ENCODE measurements around the gene SEMA3G.

SEMA3G gene

GRCh38 chr3:52393131-52393807 lies 51.6 kb downstream of the SEMA3G start:
- no peaks in the 10 kb centered on the region for H3K4me1 ChIP-seq (ENCODE audit: control insufficient read depth, insufficient read depth, low read length)
- H3K36me3 ChIP-seq (ENCODE audit: control insufficient read depth, insufficient read depth, low read length), result no peaks in the 10 kb centered on the region
- no peak overlapping the region for H3K9ac ChIP-seq (ENCODE audit: low read depth, low read length)
- H3K9me3 ChIP-seq (ENCODE audit: control insufficient read depth, insufficient read depth, low read length), result no peaks in the 10 kb centered on the region
- H3K27me3 ChIP-seq (ENCODE audit: control insufficient read depth, insufficient read depth, low read length), result no peaks in the 10 kb centered on the region
- no peak overlapping the region for H3K4me3 ChIP-seq (ENCODE audit: low read depth, low read length)

DNA sequence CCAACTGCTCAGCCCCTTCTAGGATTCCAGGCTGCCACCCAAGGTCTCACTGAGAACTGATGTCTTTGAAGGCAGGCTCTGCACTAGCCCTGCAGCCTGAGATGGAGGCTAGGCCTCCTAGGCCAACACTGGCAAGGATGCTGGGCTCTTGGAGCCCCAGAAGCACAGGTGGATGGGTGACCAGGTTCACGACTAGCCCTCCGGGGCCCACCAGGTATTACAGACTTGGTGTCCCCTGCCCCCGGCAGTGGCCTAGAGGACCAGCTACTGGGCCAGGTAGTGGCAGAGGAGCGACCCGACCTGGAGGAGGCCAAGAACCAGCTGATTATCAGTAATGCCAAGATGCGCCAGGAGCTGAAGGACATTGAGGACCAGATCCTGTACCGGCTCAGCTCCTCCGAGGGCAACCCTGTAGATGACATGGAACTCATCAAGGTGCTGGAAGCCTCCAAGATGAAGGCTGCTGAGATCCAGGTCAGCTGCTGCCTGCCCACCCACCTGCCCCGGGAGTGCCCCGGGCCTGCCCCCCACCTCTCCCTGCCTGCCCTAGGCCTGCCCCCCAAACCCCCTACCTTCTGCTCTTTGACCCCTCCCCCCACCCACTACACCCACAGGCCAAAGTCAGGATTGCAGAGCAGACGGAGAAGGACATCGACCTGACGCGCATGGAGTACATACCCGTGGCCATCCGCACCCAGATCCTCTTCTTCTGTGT lies 52.5 kb downstream of the SEMA3G start:
- no peaks in the 10 kb centered on the region for H3K27me3 ChIP-seq (ENCODE audit: control insufficient read depth, insufficient read depth, low read length)
- H3K4me1 ChIP-seq (ENCODE audit: control insufficient read depth, insufficient read depth, low read length), result no peaks in the 10 kb centered on the region
- H3K36me3 ChIP-seq (ENCODE audit: control insufficient read depth, insufficient read depth, low read length), result no peaks in the 10 kb centered on the region
- no peak overlapping the region for H3K4me3 ChIP-seq (ENCODE audit: low read depth, low read length)
- H3K9me3 ChIP-seq (ENCODE audit: control insufficient read depth, insufficient read depth, low read length), result no peaks in the 10 kb centered on the region
- H3K9ac ChIP-seq (ENCODE audit: low read depth, low read length), result no peak overlapping the region

- no peaks in the 10 kb centered on the region for H3K4me1 ChIP-seq (ENCODE audit: control insufficient read depth, insufficient read depth, low read length)
- H3K9me3 ChIP-seq (ENCODE audit: control insufficient read depth, insufficient read depth, low read length), result no peaks in the 10 kb centered on the region
- H3K4me3 ChIP-seq (ENCODE audit: low read depth, low read length), result no peak overlapping the region
- no peaks in the 10 kb centered on the region for H3K27me3 ChIP-seq (ENCODE audit: control insufficient read depth, insufficient read depth, low read length)
- no peaks in the 10 kb centered on the region for H3K36me3 ChIP-seq (ENCODE audit: control insufficient read depth, insufficient read depth, low read length)
- H3K9ac ChIP-seq (ENCODE audit: low read depth, low read length), result no peak overlapping the region
These were observed 53.8 kb downstream of the SEMA3G start for GRCh38 chr3:52391096-52391495.

DNA sequence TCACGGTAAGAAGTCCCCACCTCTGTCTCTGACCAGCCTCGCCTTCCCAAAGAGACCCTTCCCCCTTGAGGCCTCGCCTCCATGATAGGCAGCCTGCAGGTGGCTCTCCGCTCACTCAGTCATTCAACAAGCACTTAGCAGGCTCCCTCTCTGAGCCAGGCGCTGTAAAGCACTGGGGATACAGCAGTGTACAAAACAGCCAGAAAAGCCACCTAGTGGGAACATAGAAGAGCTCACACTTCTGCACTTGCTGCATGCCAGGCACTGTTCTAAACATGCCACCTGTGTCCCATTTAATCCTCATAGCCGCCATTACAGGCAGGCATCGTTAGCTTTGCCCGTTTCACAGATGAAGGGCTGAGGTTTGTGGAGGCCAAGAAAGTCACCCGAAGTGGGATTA lies 56.0 kb downstream of the SEMA3G start:
- H3K9ac ChIP-seq (ENCODE audit: low read depth, low read length), result no peak overlapping the region
- H3K4me1 ChIP-seq (ENCODE audit: control insufficient read depth, insufficient read depth, low read length), result peaks cover 2% of the 10 kb centered on the region
- no peak overlapping the region for H3K4me3 ChIP-seq (ENCODE audit: low read depth, low read length)
- no peaks in the 10 kb centered on the region for H3K27me3 ChIP-seq (ENCODE audit: control insufficient read depth, insufficient read depth, low read length)
- H3K36me3 ChIP-seq (ENCODE audit: control insufficient read depth, insufficient read depth, low read length), result no peaks in the 10 kb centered on the region
- no peaks in the 10 kb centered on the region for H3K9me3 ChIP-seq (ENCODE audit: control insufficient read depth, insufficient read depth, low read length)

DNA sequence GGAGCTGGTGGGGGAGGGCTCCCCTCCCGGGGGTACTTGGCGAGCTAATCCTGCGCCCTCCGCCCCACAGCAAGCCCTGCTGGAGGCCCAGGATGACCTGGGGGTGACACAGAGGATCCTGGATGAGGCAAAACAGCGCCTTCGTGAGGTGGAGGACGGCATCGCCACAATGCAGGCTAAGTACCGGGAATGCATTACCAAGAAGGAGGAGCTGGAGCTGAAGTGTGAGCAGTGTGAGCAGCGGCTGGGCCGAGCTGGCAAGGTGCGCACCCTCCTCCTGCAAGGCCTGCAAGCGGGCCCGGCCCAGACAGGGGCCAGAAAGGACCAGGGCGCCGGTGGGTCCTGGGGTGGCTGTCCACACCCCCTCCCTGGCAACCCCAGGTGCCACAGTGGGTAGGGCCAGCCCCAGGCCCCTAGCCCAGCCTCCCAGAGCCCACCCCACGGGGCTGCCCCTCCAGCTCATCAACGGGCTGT lies 56.5 kb downstream of the SEMA3G start:
- no peak overlapping the region for H3K4me3 ChIP-seq (ENCODE audit: low read depth, low read length)

DNA sequence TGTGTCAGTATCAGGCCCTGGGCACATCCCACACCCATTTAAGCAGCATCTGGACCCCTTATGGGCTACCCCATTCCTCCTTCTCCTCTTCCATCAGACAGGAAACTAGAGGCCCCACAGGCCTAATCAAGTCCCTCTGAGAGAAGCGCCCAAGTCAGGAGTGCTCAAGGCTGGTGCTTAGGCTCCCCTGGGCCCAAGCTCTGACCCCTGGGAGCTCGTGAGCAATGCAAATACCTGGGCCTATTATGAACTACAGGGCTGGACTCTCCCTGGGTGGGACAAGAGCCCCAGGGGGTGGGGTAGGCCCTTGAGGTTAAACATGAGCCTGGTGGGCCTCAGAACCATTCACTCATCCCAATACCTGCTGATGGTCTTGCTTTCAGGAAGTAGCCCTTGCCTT lies 57.4 kb downstream of the SEMA3G start:
- peaks cover 2% of the 10 kb centered on the region for H3K4me1 ChIP-seq (ENCODE audit: control insufficient read depth, insufficient read depth, low read length)
- no peaks in the 10 kb centered on the region for H3K9me3 ChIP-seq (ENCODE audit: control insufficient read depth, insufficient read depth, low read length)
- H3K9ac ChIP-seq (ENCODE audit: low read depth, low read length), result no peak overlapping the region
- H3K36me3 ChIP-seq (ENCODE audit: control insufficient read depth, insufficient read depth, low read length), result no peaks in the 10 kb centered on the region
- H3K4me3 ChIP-seq (ENCODE audit: low read depth, low read length), result no peak overlapping the region
- no peaks in the 10 kb centered on the region for H3K27me3 ChIP-seq (ENCODE audit: control insufficient read depth, insufficient read depth, low read length)

More for the DNA sequence above, 56.5 kb downstream of the SEMA3G start:
- H3K9me3 ChIP-seq (ENCODE audit: control insufficient read depth, insufficient read depth, low read length), result no peaks in the 10 kb centered on the region
- peaks cover 2% of the 10 kb centered on the region for H3K4me1 ChIP-seq (ENCODE audit: control insufficient read depth, insufficient read depth, low read length)
- H3K36me3 ChIP-seq (ENCODE audit: control insufficient read depth, insufficient read depth, low read length), result no peaks in the 10 kb centered on the region
- H3K27me3 ChIP-seq (ENCODE audit: control insufficient read depth, insufficient read depth, low read length), result no peaks in the 10 kb centered on the region
- no peak overlapping the region for H3K9ac ChIP-seq (ENCODE audit: low read depth, low read length)

- Histone ChIP-seq H3K9ac (ENCODE audit: low read depth, low read length) (no peak overlapping the region), H3K9me3 (ENCODE audit: control insufficient read depth, insufficient read depth, low read length) (no peaks in the 10 kb centered on the region), H3K4me3 (ENCODE audit: low read depth, low read length) (no peak overlapping the region), H3K36me3 (ENCODE audit: control insufficient read depth, insufficient read depth, low read length) (no peaks in the 10 kb centered on the region), H3K4me1 (ENCODE audit: control insufficient read depth, insufficient read depth, low read length) (peaks cover 2% of the 10 kb centered on the region), H3K27me3 (ENCODE audit: control insufficient read depth, insufficient read depth, low read length) (no peaks in the 10 kb centered on the region)
These were observed 59.7 kb downstream of the SEMA3G start for GRCh38 chr3:52385157-52385556.

- H3K9ac ChIP-seq (ENCODE audit: low read depth, low read length), result peak overlapping the region; percentile 47
- no peaks in the 10 kb centered on the region for H3K9me3 ChIP-seq (ENCODE audit: control insufficient read depth, insufficient read depth, low read length)
These were observed 60.7 kb downstream of the SEMA3G start for GRCh38 chr3:52384019-52384761.

GRCh38 chr3:52383446-52383845 lies 61.5 kb downstream of the SEMA3G start:
- H3K4me1 ChIP-seq (ENCODE audit: control insufficient read depth, insufficient read depth, low read length), result peaks cover 2% of the 10 kb centered on the region
- no peak overlapping the region for H3K4me3 ChIP-seq (ENCODE audit: low read depth, low read length)
- H3K9ac ChIP-seq (ENCODE audit: low read depth, low read length), result no peak overlapping the region
- H3K9me3 ChIP-seq (ENCODE audit: control insufficient read depth, insufficient read depth, low read length), result no peaks in the 10 kb centered on the region
- H3K36me3 ChIP-seq (ENCODE audit: control insufficient read depth, insufficient read depth, low read length), result no peaks in the 10 kb centered on the region
- no peaks in the 10 kb centered on the region for H3K27me3 ChIP-seq (ENCODE audit: control insufficient read depth, insufficient read depth, low read length)

More at GRCh38 chr3:52384019-52384761, 60.7 kb downstream of the SEMA3G start:
- Histone ChIP-seq H3K4me1 (ENCODE audit: control insufficient read depth, insufficient read depth, low read length) (peaks cover 2% of the 10 kb centered on the region), H3K4me3 (ENCODE audit: low read depth, low read length) (no peak overlapping the region), H3K36me3 (ENCODE audit: control insufficient read depth, insufficient read depth, low read length) (no peaks in the 10 kb centered on the region), H3K27me3 (ENCODE audit: control insufficient read depth, insufficient read depth, low read length) (no peaks in the 10 kb centered on the region)

All from iPS-15b (cell line).